Activated T-helper 17 cell treated with anti-CD3 and anti-CD28 coated beads, Interleukin-2, amount 50 U/mL, for 72 hours (primary cell): ENCODE data around the gene ASPN. TPM values are rescaled to one million over a fixed set of nuclear protein-coding genes. Genes with fewer than 3 reads are reported as not detected.

Experiments
- ATAC-seq: fragments of 150-1000 bp; cut with Tn5 transposase; replicated peaks from 2 replicates; pipeline ENCODE4 v1.10.0; 2021; ENCODE audit warnings: mild to moderate bottlenecking, moderate library complexity
- H3K27ac Mint-ChIP-seq: one replicate; pipeline ENCODE4 v1.8.0; 2022; ENCODE audit warnings: mixed read lengths
- H3K27me3 Mint-ChIP-seq: one replicate; pipeline ENCODE4 v1.8.0; 2022; ENCODE audit warnings: mixed read lengths
- H3K36me3 Mint-ChIP-seq: one replicate; pipeline ENCODE4 v1.8.0; 2022; ENCODE audit warnings: low read depth, mild to moderate bottlenecking, mixed read lengths
- H3K4me1 Mint-ChIP-seq: one replicate; pipeline ENCODE4 v1.8.0; 2022; ENCODE audit warnings: mixed read lengths
- H3K4me3 Mint-ChIP-seq: one replicate; pipeline ENCODE4 v1.8.0; 2022; ENCODE audit warnings: mild to moderate bottlenecking, mixed read lengths
- H3K9me3 Mint-ChIP-seq: one replicate; pipeline ENCODE4 v1.8.0; 2022; ENCODE audit warnings: mixed read lengths
- total RNA-seq, 2 donors: library from RNA; stranded (reverse); gene quantifications; one replicate each; pipeline ENCODE4 v1.2.3, GENCODE V29; 2022

ASPN gene
- total RNA-seq, 2 donors from 2014 or later = not detected

- no peak overlapping the region for H3K27ac Mint-ChIP-seq
- H3K4me1 Mint-ChIP-seq = no peaks in the 10 kb centered on the region
- H3K27me3 Mint-ChIP-seq = no peaks in the 10 kb centered on the region
- H3K36me3 Mint-ChIP-seq = no peaks in the 10 kb centered on the region
- no peaks in the 10 kb centered on the region for H3K9me3 Mint-ChIP-seq
- no peak overlapping the region for H3K4me3 Mint-ChIP-seq
- ATAC-seq = no peak
These were observed 11.6 kb upstream of the ASPN start for GRCh38 chr9:92493749-92494387.

GRCh38 chr9:92492781-92493401, 10.6 kb upstream of the ASPN start:
- Mint-ChIP-seq H3K27me3 (no peaks in the 10 kb centered on the region), H3K4me3 (no peak overlapping the region), H3K9me3 (no peaks in the 10 kb centered on the region), H3K36me3 (no peaks in the 10 kb centered on the region), H3K4me1 (no peaks in the 10 kb centered on the region), H3K27ac (no peak overlapping the region)
- ATAC-seq = no peak

- Mint-ChIP-seq H3K27me3 (no peaks in the 10 kb centered on the region), H3K4me3 (no peak overlapping the region), H3K27ac (no peak overlapping the region), H3K36me3 (no peaks in the 10 kb centered on the region), H3K9me3 (no peaks in the 10 kb centered on the region), H3K4me1 (no peaks in the 10 kb centered on the region)
- ATAC-seq = no peak
These were observed 6.6 kb upstream of the ASPN start for GRCh38 chr9:92488681-92489550.

- Mint-ChIP-seq H3K27me3 (no peaks in the 10 kb centered on the region), H3K27ac (no peak overlapping the region), H3K4me3 (no peak overlapping the region), H3K36me3 (no peaks in the 10 kb centered on the region), H3K4me1 (peaks cover under 1% of the 10 kb centered on the region), H3K9me3 (no peaks in the 10 kb centered on the region)
- ATAC-seq = no peak
These were observed 4.1 kb upstream of the ASPN start for GRCh38 chr9:92486371-92486770.

GRCh38 chr9:92484563-92484962, 2.3 kb upstream of the ASPN start:
- Mint-ChIP-seq H3K9me3 (no peaks in the 10 kb centered on the region), H3K4me3 (no peak overlapping the region), H3K36me3 (no peaks in the 10 kb centered on the region), H3K27ac (no peak overlapping the region), H3K4me1 (peaks cover 5% of the 10 kb centered on the region), H3K27me3 (no peaks in the 10 kb centered on the region)
- ATAC-seq = no peak

GRCh38 chr9:92483627-92484545, 1.6 kb upstream of the ASPN start:
- Mint-ChIP-seq H3K9me3 (no peaks in the 10 kb centered on the region), H3K4me1 (peaks cover 5% of the 10 kb centered on the region), H3K27ac (no peak overlapping the region), H3K27me3 (no peaks in the 10 kb centered on the region), H3K4me3 (no peak overlapping the region), H3K36me3 (no peaks in the 10 kb centered on the region)
- no peak for ATAC-seq

- Mint-ChIP-seq H3K4me3 (no peak overlapping the region), H3K4me1 (peaks cover 5% of the 10 kb centered on the region), H3K9me3 (no peaks in the 10 kb centered on the region), H3K27me3 (no peaks in the 10 kb centered on the region), H3K36me3 (no peaks in the 10 kb centered on the region), H3K27ac (no peak overlapping the region)
- ATAC-seq = no peak
These were observed 499 bp upstream of the ASPN start for GRCh38 chr9:92482805-92483204.

GRCh38 chr9:92480986-92481633, 1.2 kb downstream of the ASPN start:
- no peak overlapping the region for H3K27ac Mint-ChIP-seq
- no peak overlapping the region for H3K4me3 Mint-ChIP-seq

GRCh38 chr9:92480291-92480771, 2.0 kb downstream of the ASPN start:
- no peak overlapping the region for H3K27ac Mint-ChIP-seq

More at GRCh38 chr9:92480986-92481633, 1.2 kb downstream of the ASPN start:
- Mint-ChIP-seq H3K36me3 (no peaks in the 10 kb centered on the region), H3K27me3 (no peaks in the 10 kb centered on the region), H3K4me1 (peaks cover 5% of the 10 kb centered on the region), H3K9me3 (no peaks in the 10 kb centered on the region)
- peak; percentile 40 for ATAC-seq

GRCh38 chr9:92479346-92479745, 3.0 kb downstream of the ASPN start:
- H3K36me3 Mint-ChIP-seq = no peaks in the 10 kb centered on the region
- H3K4me3 Mint-ChIP-seq = no peak overlapping the region
- no peak for ATAC-seq
- H3K4me1 Mint-ChIP-seq = peaks cover 5% of the 10 kb centered on the region
- no peak overlapping the region for H3K27ac Mint-ChIP-seq
- H3K27me3 Mint-ChIP-seq = no peaks in the 10 kb centered on the region
- H3K9me3 Mint-ChIP-seq = no peaks in the 10 kb centered on the region

More at GRCh38 chr9:92480291-92480771, 2.0 kb downstream of the ASPN start:
- ATAC-seq = no peak
- no peaks in the 10 kb centered on the region for H3K27me3 Mint-ChIP-seq
- peaks cover 5% of the 10 kb centered on the region for H3K4me1 Mint-ChIP-seq
- no peaks in the 10 kb centered on the region for H3K9me3 Mint-ChIP-seq
- no peaks in the 10 kb centered on the region for H3K36me3 Mint-ChIP-seq
- H3K4me3 Mint-ChIP-seq = no peak overlapping the region

GRCh38 chr9:92478783-92479182, 3.5 kb downstream of the ASPN start:
- no peaks in the 10 kb centered on the region for H3K27me3 Mint-ChIP-seq
- H3K36me3 Mint-ChIP-seq = no peaks in the 10 kb centered on the region
- no peaks in the 10 kb centered on the region for H3K9me3 Mint-ChIP-seq
- H3K4me1 Mint-ChIP-seq = peaks cover 5% of the 10 kb centered on the region
- H3K27ac Mint-ChIP-seq = no peak overlapping the region
- no peak overlapping the region for H3K4me3 Mint-ChIP-seq
- no peak for ATAC-seq

GRCh38 chr9:92476962-92477361, 5.3 kb downstream of the ASPN start:
- peak; percentile 37 for ATAC-seq
- Mint-ChIP-seq H3K4me1 (peaks cover 5% of the 10 kb centered on the region), H3K27ac (no peak overlapping the region), H3K27me3 (no peaks in the 10 kb centered on the region), H3K36me3 (no peaks in the 10 kb centered on the region), H3K9me3 (no peaks in the 10 kb centered on the region), H3K4me3 (no peak overlapping the region)

GRCh38 chr9:92474587-92474986, 7.7 kb downstream of the ASPN start:
- no peak for ATAC-seq
- Mint-ChIP-seq H3K27ac (no peak overlapping the region), H3K36me3 (no peaks in the 10 kb centered on the region), H3K27me3 (no peaks in the 10 kb centered on the region), H3K9me3 (no peaks in the 10 kb centered on the region), H3K4me1 (no peaks in the 10 kb centered on the region), H3K4me3 (no peak overlapping the region)
